CD14-positive monocyte (primary cell): ENCODE data around the gene SLC6A18. TPM values are rescaled to one million over a fixed set of nuclear protein-coding genes. Genes with fewer than 3 reads are reported as not detected.

Experiments used
- DNase-seq, 3 donors: peaks; one replicate each; pipeline ENCODE4 v3.0.0-alpha.2; 2011 to 2022
- H2AFZ ChIP-seq: 2 replicates; pipeline ENCODE4 v1.6.0; 2012; ENCODE audit warnings: mild to moderate bottlenecking, low read depth, low read length, inconsistent platforms; ENCODE audit not compliant: insufficient read depth, poor library complexity, severe bottlenecking
- H3K27ac ChIP-seq, 2 donors: 1 replicate in 1 of 2; 2 replicates in 1 of 2; pipeline ENCODE4 v1.5.1; 2012 to 2013; ENCODE audit warnings: low read length in 2 of 2, control low read depth in 1 of 2, inconsistent platforms in 1 of 2, low read depth in 1 of 2, mild to moderate bottlenecking in 1 of 2
- H3K27me3 ChIP-seq, 2 donors: one replicate each; pipeline versions ENCODE4 v1.6.0 to v1.6.1; 2011 to 2013; ENCODE audit warnings: low read length in 2 of 2; ENCODE audit not compliant: control insufficient read depth in 2 of 2, insufficient read depth in 2 of 2
- H3K36me3 ChIP-seq, 2 donors: replicated peaks in 1 of 2; 1 replicate in 1 of 2; 2 replicates in 1 of 2; pipeline versions ENCODE4 v1.5.1 to v1.6.1; 2012 to 2013; ENCODE audit warnings: low read length in 2 of 2, control low read depth in 1 of 2, inconsistent platforms in 1 of 2, mild to moderate bottlenecking in 1 of 2; ENCODE audit not compliant: insufficient read depth in 2 of 2, control insufficient read depth in 1 of 2
- H3K4me1 ChIP-seq, 2 donors: 1 replicate in 1 of 2; 2 replicates in 1 of 2; pipeline versions ENCODE4 v1.5.1 to v1.6.1; 2012 to 2013; ENCODE audit warnings: low read length in 2 of 2, control low read depth in 1 of 2, inconsistent platforms in 1 of 2, mild to moderate bottlenecking in 1 of 2, moderate library complexity in 1 of 2; ENCODE audit not compliant: insufficient read depth in 2 of 2, control insufficient read depth in 1 of 2
- H3K4me2 ChIP-seq: replicated peaks from 2 replicates; pipeline ENCODE3; 2012; ENCODE audit warnings: low read length, moderate library complexity, mild to moderate bottlenecking; ENCODE audit not compliant: poor library complexity, severe bottlenecking; ENCODE audit errors: extremely low read depth
- H3K4me3 ChIP-seq, 3 experiments: fragments of 200-600 bp in 1 of 3; sonication (generic) in 1 of 3; replicated peaks in 1 of 3; 1 replicate in 2 of 3; 2 replicates in 1 of 3; pipeline ENCODE4 v1.5.1; 2011 to 2013; ENCODE audit warnings: low read length in 3 of 3, mild to moderate bottlenecking in 3 of 3, control low read depth in 2 of 3, low read depth in 2 of 3, inconsistent platforms in 1 of 3, moderate library complexity in 1 of 3
- H3K79me2 ChIP-seq: 2 replicates; pipeline ENCODE4 v1.6.0; 2012; ENCODE audit warnings: mild to moderate bottlenecking, control low read depth, inconsistent platforms, low read length, moderate library complexity; ENCODE audit not compliant: insufficient read depth
- H3K9ac ChIP-seq: 2 replicates; pipeline ENCODE4 v1.6.0; 2017; ENCODE audit warnings: low read length, mild to moderate bottlenecking; ENCODE audit not compliant: insufficient read depth, poor library complexity, severe bottlenecking
- H3K9me3 ChIP-seq, 2 donors: replicated peaks in 1 of 2; 1 replicate in 1 of 2; 2 replicates in 1 of 2; pipeline versions ENCODE4 v1.5.1 to v1.6.1; 2012 to 2013; ENCODE audit warnings: low read length in 2 of 2, control low read depth in 1 of 2; ENCODE audit not compliant: control insufficient read depth in 1 of 2, insufficient read depth in 1 of 2
- H4K20me1 ChIP-seq: 2 replicates; pipeline ENCODE4 v1.6.0; 2012; ENCODE audit warnings: mild to moderate bottlenecking, low read length, control low read depth, moderate library complexity; ENCODE audit not compliant: insufficient read depth
- H3K27ac Mint-ChIP-seq, 7 donors: one replicate each; pipeline ENCODE4 v1.8.0; 2020; ENCODE audit warnings: mild to moderate bottlenecking in 7 of 7, mixed read lengths in 7 of 7, moderate library complexity in 6 of 7, inconsistent platforms in 2 of 7
- H3K27me3 Mint-ChIP-seq, 3 donors: one replicate each; pipeline ENCODE4 v1.8.0; 2021 to 2022; ENCODE audit warnings: low read depth in 3 of 3, mild to moderate bottlenecking in 3 of 3, mixed read lengths in 3 of 3, moderate library complexity in 3 of 3, inconsistent platforms in 1 of 3
- H3K36me3 Mint-ChIP-seq, 2 donors: one replicate each; pipeline ENCODE4 v1.8.0; 2020; ENCODE audit warnings: mixed read lengths in 2 of 2, inconsistent platforms in 1 of 2, mild to moderate bottlenecking in 1 of 2
- H3K4me1 Mint-ChIP-seq: one replicate; pipeline ENCODE4 v1.8.0; 2020; ENCODE audit warnings: mild to moderate bottlenecking, mixed read lengths
- H3K4me3 Mint-ChIP-seq, 2 donors: one replicate each; pipeline ENCODE4 v1.8.0; 2020; ENCODE audit warnings: mild to moderate bottlenecking in 2 of 2, mixed read lengths in 2 of 2, moderate library complexity in 1 of 2
- H3K9me3 Mint-ChIP-seq, 7 donors: one replicate each; pipeline ENCODE4 v1.8.0; 2020 to 2022; ENCODE audit warnings: mixed read lengths in 7 of 7, mild to moderate bottlenecking in 6 of 7, moderate library complexity in 6 of 7, inconsistent platforms in 2 of 7
- CTCF ChIP-seq: fragments of 200-600 bp; IDR thresholded peaks from one replicate; pipeline ENCODE4 v1.8.0; 2022; ENCODE audit warnings: antibody characterized with exemption, mild to moderate bottlenecking
- WGBS: methylation state at CpG from one replicate; pipeline ENCODE4 v1.1.5; 2013; ENCODE audit warnings: missing lambda C conversion rate; ENCODE audit not compliant: insufficient coverage; 5-methylcytosine and 5-hydroxymethylcytosine counted together
- intact Hi-C, 2 donors: fragments of 100-400 bp; cut with micrococcal nuclease; formaldehyde crosslinking; loops; one replicate each; pipeline versions ENCODE4 v1.15.0 to v1.15.1; 2023
- polyA plus RNA-seq, 3 donors: library from polyadenylated mRNA; depleted of rRNA in 1 of 3; unstranded in 2 of 3; stranded (reverse) in 1 of 3; fragments of 300-500 nt in 2 of 3; fragments of >200 nt in 1 of 3; fragmentation: Illumina TruSeq in 2 of 3; gene quantifications; 1 replicate in 2 of 3; 2 replicates in 1 of 3; pipeline ENCODE4 v1.2.3, GENCODE V29; 2012 to 2021

The SLC6A18 gene
- polyA plus RNA-seq, 3 donors: not detected

- H2AFZ ChIP-seq: no peak overlapping the region
- no peaks in the 10 kb centered on the region for H3K36me3 ChIP-seq
- H3K9me3 Mint-ChIP-seq: peaks cover 0 to 2% (median 0%) of the 10 kb centered on the region in 7 donors
- H3K27me3 ChIP-seq: peaks cover 0 to 14% of the 10 kb centered on the region in 2 donors
- no peaks in the 10 kb centered on the region for H4K20me1 ChIP-seq
- no peaks in the 10 kb centered on the region for H3K36me3 Mint-ChIP-seq
- H3K27ac Mint-ChIP-seq: no peak overlapping the region
- H3K9me3 ChIP-seq: no peaks in the 10 kb centered on the region
- no peaks in the 10 kb centered on the region for H3K4me1 Mint-ChIP-seq
- no peak overlapping the region for H3K27ac ChIP-seq
- no peak overlapping the region for H3K4me2 ChIP-seq
- no peak for TF ChIP-seq CTCF
- peaks cover 2 to 26% (median 4%) of the 10 kb centered on the region in 3 donors for H3K27me3 Mint-ChIP-seq
- no peak for DNase-seq
- intact Hi-C loops: no loop called here
- H3K4me3 ChIP-seq: no peak overlapping the region
- 26% methylated on average over 42 of the region's 43 CpGs for WGBS
- no peaks in the 10 kb centered on the region for H3K4me1 ChIP-seq
- no peaks in the 10 kb centered on the region for H3K79me2 ChIP-seq
- no peak overlapping the region for H3K9ac ChIP-seq
- peak overlapping the region in 1 of 2 donors; percentile 60 for H3K4me3 Mint-ChIP-seq
Observed at GRCh38 chr5:1246711-1247431, 21.7 kb downstream of the SLC6A18 start.

- Mint-ChIP-seq H3K4me1 (no peaks in the 10 kb centered on the region), H3K27me3 (peaks cover 2 to 26% (median 4%) of the 10 kb centered on the region in 3 donors), H3K27ac (no peak overlapping the region), H3K9me3 (peaks cover 0 to 2% (median 0%) of the 10 kb centered on the region in 7 donors), H3K36me3 (no peaks in the 10 kb centered on the region), H3K4me3 (peak overlapping the region in 1 of 2 donors; percentile 2)
- TF ChIP-seq CTCF: no peak
- H2AFZ ChIP-seq: no peak overlapping the region
- no peak overlapping the region for H3K4me2 ChIP-seq
- H3K4me1 ChIP-seq: no peaks in the 10 kb centered on the region
- DNase-seq: no peak
- H3K79me2 ChIP-seq: no peaks in the 10 kb centered on the region
- H3K9ac ChIP-seq: no peak overlapping the region
- H3K27ac ChIP-seq: no peak overlapping the region
- WGBS: 80% methylated on average over 3 of the region's 6 CpGs
- H3K9me3 ChIP-seq: no peaks in the 10 kb centered on the region
- no peak overlapping the region for H3K4me3 ChIP-seq
- H3K36me3 ChIP-seq: no peaks in the 10 kb centered on the region
- H4K20me1 ChIP-seq: no peaks in the 10 kb centered on the region
- peaks cover 0 to 14% of the 10 kb centered on the region in 2 donors for H3K27me3 ChIP-seq
- intact Hi-C loops: no loop called here
Observed at GRCh38 chr5:1247811-1248210, 22.6 kb downstream of the SLC6A18 start.
